HG03520 (cell line): ENCODE measurements around the gene SCAMP2.
A peak's percentile ranks its signal among the peaks of the same experiment; 100 is the strongest.
"Not testable (repeated sequence)": the region's sequence is repeated elsewhere in the genome, so short reads cannot be mapped to it uniquely, and the experiment has no call there.

ENCODE experiments used
- ATAC-seq: cut with Tn5 transposase; IDR thresholded peaks from one replicate; pipeline ENCODE4 v1.9.1; 2021; ENCODE audit warnings: mild to moderate bottlenecking, moderate library complexity; ENCODE audit not compliant: unreplicated experiment

SCAMP2 gene

GRCh38 chr15:74873036-74873755 lies at the start of gene SCAMP2:
Gene SCAMP2, minus strand, starts transcription at chr15:74873365. Its CDS starts 110 bp downstream, at chr15:74873255.
- peak; percentile 71 for ATAC-seq

- no peak for ATAC-seq
Observed at GRCh38 chr15:74920456-74920855, 47.3 kb upstream of the SCAMP2 start.

GRCh38 chr15:74917676-74918075 lies 44.5 kb upstream of the SCAMP2 start:
- ATAC-seq, result no peak

- not testable (repeated sequence) for ATAC-seq
Observed at GRCh38 chr15:74913799-74914198, 40.6 kb upstream of the SCAMP2 start.

- ATAC-seq, result no peak
Observed at GRCh38 chr15:74913041-74913440, 39.9 kb upstream of the SCAMP2 start.

- no peak for ATAC-seq
Observed at GRCh38 chr15:74908635-74909034, 35.5 kb upstream of the SCAMP2 start.

- no peak for ATAC-seq
Observed at GRCh38 chr15:74907163-74907870, 34.2 kb upstream of the SCAMP2 start.

GRCh38 chr15:74906450-74907162 lies 33.4 kb upstream of the SCAMP2 start, which contains the start of gene FAM219B:
Gene FAM219B, minus strand, starts transcription at chr15:74906851. Its CDS starts 51 bp downstream, at chr15:74906800.
- peak; percentile 85 for ATAC-seq

- no peak for ATAC-seq
Observed at GRCh38 chr15:74906067-74906449, 32.9 kb upstream of the SCAMP2 start.

- no peak for ATAC-seq
Observed at GRCh38 chr15:74904190-74904805, 31.1 kb upstream of the SCAMP2 start.

GRCh38 chr15:74903676-74904075 lies 30.5 kb upstream of the SCAMP2 start:
- ATAC-seq, result no peak

- ATAC-seq, result no peak
Observed at GRCh38 chr15:74902295-74903075, 29.3 kb upstream of the SCAMP2 start.

GRCh38 chr15:74901612-74902063 lies 28.5 kb upstream of the SCAMP2 start:
- no peak for ATAC-seq

- no peak for ATAC-seq
Observed at GRCh38 chr15:74897300-74897701, 24.1 kb upstream of the SCAMP2 start.

- no peak for ATAC-seq
Observed at GRCh38 chr15:74896316-74896715, 23.2 kb upstream of the SCAMP2 start.

- ATAC-seq, result no peak
Observed at GRCh38 chr15:74895830-74896229, 22.7 kb upstream of the SCAMP2 start.

GRCh38 chr15:74894383-74894782 lies 21.2 kb upstream of the SCAMP2 start:
- not testable (repeated sequence) for ATAC-seq

- no peak for ATAC-seq
Observed at GRCh38 chr15:74893627-74894026, 20.5 kb upstream of the SCAMP2 start.

- ATAC-seq, result no peak
Observed at GRCh38 chr15:74892931-74893330, 19.8 kb upstream of the SCAMP2 start.

GRCh38 chr15:74892313-74892712 lies 19.1 kb upstream of the SCAMP2 start:
- no peak for ATAC-seq
